ENCODE data around the gene STOX1. TPM values are rescaled to one million over a fixed set of nuclear protein-coding genes. Genes with fewer than 3 reads are reported as not detected.
"Not testable (repeated sequence)": the region's sequence is repeated elsewhere in the genome, so short reads cannot be mapped to it uniquely, and the experiment has no call there.

Gene STOX1, protein sequence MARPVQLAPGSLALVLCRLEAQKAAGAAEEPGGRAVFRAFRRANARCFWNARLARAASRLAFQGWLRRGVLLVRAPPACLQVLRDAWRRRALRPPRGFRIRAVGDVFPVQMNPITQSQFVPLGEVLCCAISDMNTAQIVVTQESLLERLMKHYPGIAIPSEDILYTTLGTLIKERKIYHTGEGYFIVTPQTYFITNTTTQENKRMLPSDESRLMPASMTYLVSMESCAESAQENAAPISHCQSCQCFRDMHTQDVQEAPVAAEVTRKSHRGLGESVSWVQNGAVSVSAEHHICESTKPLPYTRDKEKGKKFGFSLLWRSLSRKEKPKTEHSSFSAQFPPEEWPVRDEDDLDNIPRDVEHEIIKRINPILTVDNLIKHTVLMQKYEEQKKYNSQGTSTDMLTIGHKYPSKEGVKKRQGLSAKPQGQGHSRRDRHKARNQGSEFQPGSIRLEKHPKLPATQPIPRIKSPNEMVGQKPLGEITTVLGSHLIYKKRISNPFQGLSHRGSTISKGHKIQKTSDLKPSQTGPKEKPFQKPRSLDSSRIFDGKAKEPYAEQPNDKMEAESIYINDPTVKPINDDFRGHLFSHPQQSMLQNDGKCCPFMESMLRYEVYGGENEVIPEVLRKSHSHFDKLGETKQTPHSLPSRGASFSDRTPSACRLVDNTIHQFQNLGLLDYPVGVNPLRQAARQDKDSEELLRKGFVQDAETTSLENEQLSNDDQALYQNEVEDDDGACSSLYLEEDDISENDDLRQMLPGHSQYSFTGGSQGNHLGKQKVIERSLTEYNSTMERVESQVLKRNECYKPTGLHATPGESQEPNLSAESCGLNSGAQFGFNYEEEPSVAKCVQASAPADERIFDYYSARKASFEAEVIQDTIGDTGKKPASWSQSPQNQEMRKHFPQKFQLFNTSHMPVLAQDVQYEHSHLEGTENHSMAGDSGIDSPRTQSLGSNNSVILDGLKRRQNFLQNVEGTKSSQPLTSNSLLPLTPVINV
- total RNA-seq = under 1 TPM; 0.50 to 0.60 TPM

GRCh38 chr10:68826764-68827591, at the start of gene STOX1:
Gene STOX1 (plus strand): TSS chr10:68827531. CDS start chr10:68827624, 93 bp downstream.
- no peaks in the 10 kb centered on the region for H3K9me3 Mint-ChIP-seq
- no peaks in the 10 kb centered on the region for H3K36me3 Mint-ChIP-seq (ENCODE audit: low read depth)
- no peak within 1 kb of the TSS for H3K27ac Mint-ChIP-seq
- POLR2A ChIA-PET = interaction anchor here (0.7 to 2.2 kb wide), 4 partner anchors 9 to 355 kb away, joined by 3 to 12 read pairs (median 4); partner anchors contain the start of genes DDX50 and DNA2
- H3K4me1 Mint-ChIP-seq = peaks cover 8% of the 10 kb centered on the region
- H3K27me3 Mint-ChIP-seq = peaks cover 23% of the 10 kb centered on the region
- DNase-seq = peak; percentile 60
- CTCF ChIA-PET = interaction anchor here (0.5 to 1.6 kb wide), 5 partner anchors 38 to 744 kb away, joined by 3 to 4 read pairs (median 3); no protein-coding TSS in a partner anchor
- peak within 1 kb of the TSS; percentile 69 for H3K4me3 Mint-ChIP-seq

DNA sequence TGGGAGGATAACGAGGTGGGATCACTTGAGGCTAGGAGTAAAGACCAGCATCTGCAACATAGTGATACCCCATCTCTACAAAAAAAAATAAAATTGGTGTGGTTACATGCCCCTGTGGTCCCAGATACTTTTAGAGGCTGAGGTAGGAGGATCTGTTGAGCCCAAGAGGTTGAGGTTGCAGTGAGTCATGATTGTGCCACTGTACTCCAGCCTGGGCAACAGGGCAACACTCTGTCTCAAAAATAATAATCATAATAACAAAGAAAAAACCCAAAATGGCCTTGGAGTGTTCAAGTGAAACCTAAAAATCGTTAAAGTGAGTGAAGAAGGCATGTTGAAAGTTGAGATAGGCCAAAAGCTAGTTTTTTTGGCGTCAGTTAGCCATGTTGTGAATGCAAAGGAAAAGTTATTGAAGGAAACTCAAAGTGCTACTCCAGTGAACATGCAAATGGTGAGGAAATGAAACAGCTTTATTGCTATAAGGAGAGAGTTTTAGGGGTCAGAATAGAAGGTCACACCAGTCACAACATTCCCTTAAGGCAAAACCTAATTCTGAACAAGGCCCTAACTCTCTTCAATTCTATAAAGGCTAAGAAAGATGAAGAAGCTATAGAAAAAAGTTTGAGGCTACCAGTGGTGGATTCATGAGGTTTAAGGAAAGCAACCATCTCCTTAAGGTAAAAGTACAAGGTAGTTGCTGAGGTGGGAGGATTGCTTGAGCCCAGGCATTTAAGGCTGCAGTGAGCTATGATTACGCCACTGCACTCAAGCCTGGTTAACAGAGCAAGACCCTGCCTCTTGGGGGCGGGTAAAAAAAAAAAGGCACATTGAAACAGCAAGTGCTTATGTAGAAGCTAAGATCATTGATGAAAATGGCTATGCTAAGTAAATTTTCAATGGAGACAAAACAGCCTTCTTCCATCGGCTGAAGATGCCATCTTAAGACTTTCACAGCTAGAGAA, 45.4 kb upstream of the STOX1 start:
- H3K36me3 Mint-ChIP-seq (ENCODE audit: low read depth) = peaks cover 61% of the 10 kb centered on the region
- H3K27ac Mint-ChIP-seq = no peak overlapping the region
- no peak for DNase-seq

GRCh38 chr10:68784476-68784875, 42.9 kb upstream of the STOX1 start:
- H3K27me3 Mint-ChIP-seq = no peaks in the 10 kb centered on the region
- H3K9me3 Mint-ChIP-seq = no peaks in the 10 kb centered on the region
- no peak for DNase-seq
- H3K4me3 Mint-ChIP-seq = no peak overlapping the region
- peaks cover 7% of the 10 kb centered on the region for H3K4me1 Mint-ChIP-seq
- ChIA-PET CTCF (no interaction called here), POLR2A (no interaction called here)
- H3K27ac Mint-ChIP-seq = no peak overlapping the region
- peaks cover 59% of the 10 kb centered on the region for H3K36me3 Mint-ChIP-seq (ENCODE audit: low read depth)

More for the DNA sequence above, 45.4 kb upstream of the STOX1 start:
- ChIA-PET CTCF (no interaction called here), POLR2A (no interaction called here)
- Mint-ChIP-seq H3K4me1 (no peaks in the 10 kb centered on the region), H3K4me3 (no peak overlapping the region), H3K27me3 (no peaks in the 10 kb centered on the region), H3K9me3 (no peaks in the 10 kb centered on the region)

GRCh38 chr10:68787813-68788212, 39.5 kb upstream of the STOX1 start:
- ChIA-PET CTCF (interaction anchor here (0.5 kb wide), 1 partner anchor 12 kb away, joined by 4 read pairs; no protein-coding TSS in a partner anchor), POLR2A (interaction anchor here (1.0 to 1.3 kb wide), 4 partner anchors 43 to 168 kb away, joined by 3 to 4 read pairs (median 3); partner anchors contain the start of genes DDX21 and DDX50)
- Mint-ChIP-seq H3K27ac (peak overlapping the region; percentile 35), H3K4me3 (no peak overlapping the region), H3K27me3 (no peaks in the 10 kb centered on the region), H3K9me3 (no peaks in the 10 kb centered on the region), H3K36me3 (ENCODE audit: low read depth) (peaks cover 53% of the 10 kb centered on the region), H3K4me1 (peaks cover 7% of the 10 kb centered on the region)
- DNase-seq = no peak

DNA sequence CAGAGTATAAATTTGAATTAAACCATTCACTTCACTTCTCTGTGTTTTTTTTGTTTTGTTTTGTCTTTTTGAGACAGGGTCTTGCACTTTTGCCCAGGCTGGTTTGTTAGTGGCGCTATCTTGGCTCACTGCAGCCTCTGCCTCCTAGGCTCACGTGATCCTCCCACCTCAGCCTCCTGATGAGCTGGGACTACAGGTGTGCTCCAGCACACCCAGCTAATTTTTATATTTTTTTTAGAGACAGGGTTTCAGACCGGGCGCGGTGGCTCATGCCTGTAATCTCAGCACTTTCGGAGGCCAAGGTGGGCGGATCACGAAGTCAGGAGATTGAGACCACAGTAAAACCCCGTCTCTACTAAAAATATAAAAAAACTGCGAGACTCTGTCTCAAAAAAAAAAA, 36.9 kb upstream of the STOX1 start:
- Mint-ChIP-seq H3K36me3 (ENCODE audit: low read depth) (peaks cover 52% of the 10 kb centered on the region), H3K4me1 (peaks cover 7% of the 10 kb centered on the region), H3K27me3 (no peaks in the 10 kb centered on the region), H3K4me3 (no peak overlapping the region), H3K9me3 (no peaks in the 10 kb centered on the region), H3K27ac (no peak overlapping the region)
- CTCF ChIA-PET = no interaction called here
- POLR2A ChIA-PET = no interaction called here
- no peak for DNase-seq

DNA sequence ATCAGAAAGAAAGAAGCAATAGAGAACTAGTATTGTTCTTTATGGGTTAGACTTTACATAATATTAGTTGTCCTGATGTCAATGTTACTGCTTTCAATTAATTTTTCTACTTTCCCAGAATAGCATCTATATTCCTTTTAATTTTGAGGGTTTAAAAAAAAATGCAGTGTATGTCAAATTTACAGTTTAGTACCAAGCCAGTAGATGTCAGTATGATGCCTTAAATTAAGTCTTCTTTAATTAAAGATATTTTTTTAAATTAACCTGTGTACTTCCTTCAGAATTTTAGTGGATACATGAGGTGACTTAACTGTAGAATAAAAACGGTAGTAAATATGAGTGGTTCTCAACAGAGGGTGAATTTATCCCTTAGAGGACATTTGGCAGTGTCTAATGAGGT, 35.2 kb upstream of the STOX1 start:
- ChIA-PET CTCF (no interaction called here), POLR2A (no interaction called here)
- no peak for DNase-seq
- Mint-ChIP-seq H3K4me3 (no peak overlapping the region), H3K36me3 (ENCODE audit: low read depth) (peaks cover 44% of the 10 kb centered on the region), H3K9me3 (no peaks in the 10 kb centered on the region), H3K27ac (no peak overlapping the region), H3K4me1 (peaks cover 6% of the 10 kb centered on the region), H3K27me3 (no peaks in the 10 kb centered on the region)

DNA sequence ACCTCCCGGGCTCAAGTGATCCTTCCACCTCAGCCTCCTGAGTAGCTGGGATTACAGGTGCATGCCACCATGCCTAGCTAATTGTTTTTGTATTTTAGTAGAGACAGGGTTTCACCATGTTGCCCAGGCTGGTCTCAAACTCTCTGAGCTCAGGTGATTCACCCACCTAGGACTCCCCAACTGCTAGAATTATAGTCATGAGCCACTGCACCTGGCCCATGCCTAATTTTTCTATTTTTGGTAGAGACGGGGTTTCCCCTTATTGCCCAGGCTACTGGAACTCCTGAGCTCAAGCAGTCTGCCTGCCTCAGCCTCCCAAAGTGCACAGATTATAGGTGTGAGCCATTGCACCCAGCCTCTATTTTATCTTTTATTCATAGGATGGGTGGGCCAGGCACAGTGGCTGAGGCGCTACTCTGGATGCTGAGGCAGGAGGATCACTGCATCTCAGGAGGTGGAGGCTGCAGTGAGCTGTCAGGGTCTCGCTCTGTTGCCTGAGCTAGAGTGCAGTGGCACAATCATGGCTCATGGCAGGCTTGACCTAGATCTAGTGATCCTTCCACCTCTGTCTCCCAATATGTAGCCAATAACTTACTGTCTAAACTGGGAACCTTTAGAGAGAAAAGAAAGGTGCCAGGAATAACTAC, 31.3 kb upstream of the STOX1 start:
- Mint-ChIP-seq H3K27ac (no peak overlapping the region), H3K4me3 (no peak overlapping the region), H3K36me3 (ENCODE audit: low read depth) (peaks cover 20% of the 10 kb centered on the region), H3K27me3 (no peaks in the 10 kb centered on the region), H3K4me1 (no peaks in the 10 kb centered on the region), H3K9me3 (no peaks in the 10 kb centered on the region)
- ChIA-PET POLR2A (interaction anchor here (0.6 to 0.7 kb wide), 2 partner anchors 10 to 324 kb away, joined by 3 to 5 read pairs; no protein-coding TSS in a partner anchor), CTCF (interaction anchor here (0.5 to 1.0 kb wide), 2 partner anchors 14 to 133 kb away, joined by 3 to 5 read pairs; no protein-coding TSS in a partner anchor)
- no peak for DNase-seq

- Mint-ChIP-seq H3K27ac (no peak overlapping the region), H3K9me3 (no peaks in the 10 kb centered on the region), H3K27me3 (no peaks in the 10 kb centered on the region), H3K4me3 (no peak overlapping the region), H3K36me3 (ENCODE audit: low read depth) (peaks cover 19% of the 10 kb centered on the region), H3K4me1 (no peaks in the 10 kb centered on the region)
- ChIA-PET CTCF (interaction anchor here (0.5 to 1.0 kb wide), 2 partner anchors 14 to 133 kb away, joined by 3 to 5 read pairs; no protein-coding TSS in a partner anchor), POLR2A (no interaction called here)
- no peak for DNase-seq
Observed at GRCh38 chr10:68796605-68797004, 30.7 kb upstream of the STOX1 start.

DNA sequence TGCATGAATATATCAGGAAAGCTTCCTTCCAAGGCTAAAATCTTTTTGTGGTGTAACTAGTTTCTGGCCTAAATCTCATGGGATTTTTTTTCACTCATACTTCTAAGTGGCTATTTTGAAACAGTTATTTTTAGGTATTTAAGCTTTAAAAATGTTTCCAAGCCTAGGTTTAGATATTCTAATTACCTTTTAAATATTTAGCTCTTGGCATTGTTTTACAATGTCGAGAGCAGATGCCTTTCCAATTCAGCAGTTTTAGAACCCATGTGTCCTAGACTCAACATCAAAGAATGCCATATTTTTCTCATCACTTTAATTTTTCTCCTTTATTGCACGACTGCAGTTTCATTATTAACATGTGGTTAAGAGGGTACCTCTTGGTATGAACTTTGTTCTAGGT, 27.1 kb upstream of the STOX1 start:
- Mint-ChIP-seq H3K4me1 (no peaks in the 10 kb centered on the region), H3K9me3 (no peaks in the 10 kb centered on the region), H3K27me3 (no peaks in the 10 kb centered on the region), H3K36me3 (ENCODE audit: low read depth) (peaks cover 10% of the 10 kb centered on the region), H3K27ac (no peak overlapping the region), H3K4me3 (no peak overlapping the region)
- ChIA-PET CTCF (interaction anchor here (0.7 to 1.1 kb wide), 2 partner anchors 10 to 12 kb away, joined by 4 read pairs; no protein-coding TSS in a partner anchor), POLR2A (no interaction called here)
- no peak for DNase-seq

DNA sequence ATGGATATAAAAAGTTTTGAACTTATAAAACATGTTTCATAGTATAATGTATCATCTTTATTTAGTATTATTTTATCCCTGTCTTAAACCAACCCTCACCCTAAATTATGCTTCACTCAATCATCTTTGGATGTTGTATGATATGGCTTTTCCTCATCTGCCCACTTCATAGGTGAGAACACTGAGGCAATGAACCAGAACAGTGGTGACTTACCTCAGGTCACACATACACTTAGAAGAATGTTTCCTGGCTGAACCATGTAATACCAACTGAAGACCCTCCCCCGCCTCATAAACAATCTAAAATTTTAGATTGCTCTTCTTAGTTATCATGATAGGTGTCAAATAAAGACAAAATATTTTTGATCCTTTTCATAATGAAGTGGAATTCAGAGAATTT, 22.6 kb upstream of the STOX1 start:
- ChIA-PET CTCF (no interaction called here), POLR2A (no interaction called here)
- no peaks in the 10 kb centered on the region for H3K9me3 Mint-ChIP-seq
- H3K36me3 Mint-ChIP-seq (ENCODE audit: low read depth) = no peaks in the 10 kb centered on the region
- no peaks in the 10 kb centered on the region for H3K27me3 Mint-ChIP-seq
- no peak overlapping the region for H3K27ac Mint-ChIP-seq
- peaks cover 5% of the 10 kb centered on the region for H3K4me1 Mint-ChIP-seq
- H3K4me3 Mint-ChIP-seq = no peak overlapping the region
- DNase-seq = no peak

- POLR2A ChIA-PET; H3K9me3 Mint-ChIP-seq; H3K36me3 Mint-ChIP-seq (ENCODE audit: low read depth); H3K27me3 Mint-ChIP-seq; H3K4me1 Mint-ChIP-seq; H3K27ac Mint-ChIP-seq; DNase-seq; H3K4me3 Mint-ChIP-seq: not testable (repeated sequence)
- CTCF ChIA-PET = interaction anchor here (1.0 to 1.2 kb wide), 2 partner anchors 11 to 15 kb away, joined by 3 to 4 read pairs; no protein-coding TSS in a partner anchor
Observed at GRCh38 chr10:68810830-68811229, 16.5 kb upstream of the STOX1 start.
